Neural cell (in vitro differentiated cells): ENCODE results near the gene GRID1. TPM values are rescaled to one million over a fixed set of nuclear protein-coding genes. Genes with fewer than 3 reads are reported as not detected.

ENCODE experiments used
- H2AFZ ChIP-seq: fragments of 200-600, 300-800 bp; sonication (generic), shearing (Covaris generic); 2 replicates; pipeline ENCODE4 v1.6.0; 2014; ENCODE audit warnings: low read depth, mild to moderate bottlenecking, antibody characterized with exemption, low read length, moderate library complexity
- H3F3A ChIP-seq: fragments of 200-600 bp; shearing (Covaris generic); 2 replicates; pipeline ENCODE4 v1.6.1; 2016; ENCODE audit warnings: mild to moderate bottlenecking, moderate library complexity, mixed read lengths, antibody characterized with exemption, low read length; ENCODE audit not compliant: insufficient read depth, poor library complexity, severe bottlenecking
- H3K27ac ChIP-seq: fragments of 200-600, 300-800 bp; sonication (generic), shearing (Covaris generic); 2 replicates; pipeline ENCODE4 v1.5.1; 2014; ENCODE audit warnings: mild to moderate bottlenecking, low read length, moderate library complexity
- H3K27me3 ChIP-seq: fragments of 300-800, 200-600 bp; sonication (generic), shearing (Covaris generic); 2 replicates; pipeline ENCODE4 v1.6.0; 2014; ENCODE audit warnings: mild to moderate bottlenecking, low read depth, low read length, moderate library complexity; ENCODE audit not compliant: insufficient read depth
- H3K36me3 ChIP-seq: fragments of 300-800, 200-600 bp; sonication (generic), shearing (Covaris generic); 2 replicates; pipeline ENCODE4 v1.5.1; 2014; ENCODE audit warnings: mild to moderate bottlenecking, antibody characterized with exemption, low read length, moderate library complexity; ENCODE audit not compliant: insufficient read depth
- H3K4me2 ChIP-seq: fragments of 300-800, 200-600 bp; sonication (generic), shearing (Covaris generic); 2 replicates; pipeline ENCODE4 v1.6.0; 2014; ENCODE audit warnings: mild to moderate bottlenecking, low read length
- H3K4me3 ChIP-seq: fragments of 300-800, 200-600 bp; sonication (generic), shearing (Covaris generic); 2 replicates; pipeline ENCODE4 v1.5.1; 2014; ENCODE audit warnings: mild to moderate bottlenecking, low read length, moderate library complexity
- H3K79me2 ChIP-seq: fragments of 200-600 bp; shearing (Covaris generic); replicated peaks from 2 replicates; pipeline ENCODE4 v1.6.0; 2014; ENCODE audit warnings: mild to moderate bottlenecking, low read length, moderate library complexity; ENCODE audit not compliant: insufficient read depth
- H3K9ac ChIP-seq: fragments of 300-800, 200-600 bp; sonication (generic), shearing (Covaris generic); 2 replicates; pipeline ENCODE4 v1.6.1; 2016; ENCODE audit warnings: mild to moderate bottlenecking, low read length, mixed read lengths
- H3K9me2 ChIP-seq: fragments of 200-600 bp; shearing (Covaris generic); 2 replicates; pipeline ENCODE4 v1.6.1; 2016; ENCODE audit warnings: mild to moderate bottlenecking, low read length, mixed read lengths; ENCODE audit not compliant: insufficient read depth
- H3K9me3 ChIP-seq: fragments of 200-600, 300-800 bp; sonication (generic), shearing (Covaris generic); 2 replicates; pipeline ENCODE4 v1.6.1; 2016; ENCODE audit warnings: mild to moderate bottlenecking, mixed run types, low read length, moderate library complexity, mixed read lengths
- H4K20me1 ChIP-seq: fragments of 200-600 bp; shearing (Covaris generic); 2 replicates; pipeline ENCODE4 v1.6.1; 2016; ENCODE audit warnings: mild to moderate bottlenecking, mixed run types; ENCODE audit not compliant: insufficient read depth
- EP300 ChIP-seq: fragments of 450-650 bp; conservative IDR thresholded peaks from 2 replicates; pipeline ENCODE4 v1.6.1; 2014; ENCODE audit warnings: antibody characterized with exemption, mild to moderate bottlenecking, moderate library complexity; ENCODE audit not compliant: poor library complexity, severe bottlenecking
- EZH2 ChIP-seq: fragments of 200-600, 300-800 bp; shearing (Covaris generic), sonication (generic); IDR thresholded peaks from 2 replicates; pipeline ENCODE4 v1.6.1; 2014; ENCODE audit warnings: antibody characterized with exemption, low read length, borderline replicate concordance, mild to moderate bottlenecking; ENCODE audit not compliant: insufficient read depth, poor library complexity, severe bottlenecking
- MXI1 ChIP-seq: fragments of 450-650 bp; conservative IDR thresholded peaks from 2 replicates; pipeline ENCODE4 v1.6.1; 2014; ENCODE audit warnings: antibody characterized with exemption, mild to moderate bottlenecking; ENCODE audit not compliant: poor library complexity, severe bottlenecking
- POLR2AphosphoS5 ChIP-seq: IDR thresholded peaks from 2 replicates; pipeline ENCODE4 v1.6.1; 2012
- RAD21 ChIP-seq: fragments of 450-650 bp; conservative IDR thresholded peaks from 2 replicates; pipeline ENCODE4 v1.6.1; 2014; ENCODE audit warnings: antibody characterized with exemption, mild to moderate bottlenecking, moderate library complexity
- SMC3 ChIP-seq: fragments of 450-650 bp; conservative IDR thresholded peaks from 2 replicates; pipeline ENCODE4 v1.6.1; 2014; ENCODE audit warnings: antibody characterized with exemption, mild to moderate bottlenecking, moderate library complexity; ENCODE audit not compliant: poor library complexity
- TAF1 ChIP-seq: IDR thresholded peaks from 2 replicates; pipeline ENCODE4 v1.6.1; 2012; ENCODE audit warnings: low read depth
- polyA plus RNA-seq: library from polyadenylated mRNA; depleted of rRNA; stranded (reverse); fragments of >200 nt; gene quantifications from 2 replicates; pipeline ENCODE4 v1.2.3, GENCODE V29; 2014
- TF ChIP-seq, protein P1 (sequence below): fragments of 450-650 bp; IDR thresholded peaks from 2 replicates; pipeline ENCODE4 v1.5.1; 2014; ENCODE audit warnings: antibody characterized with exemption, mild to moderate bottlenecking, moderate library complexity; ENCODE audit not compliant: poor library complexity, severe bottlenecking
- TF ChIP-seq, protein P2 (sequence below): IDR thresholded peaks from 2 replicates; pipeline ENCODE4 v1.6.1; 2012; ENCODE audit warnings: borderline replicate concordance

The GRID1 gene
- polyA plus RNA-seq, 1 donor from 2014 or later: 7.3 TPM

DNA sequence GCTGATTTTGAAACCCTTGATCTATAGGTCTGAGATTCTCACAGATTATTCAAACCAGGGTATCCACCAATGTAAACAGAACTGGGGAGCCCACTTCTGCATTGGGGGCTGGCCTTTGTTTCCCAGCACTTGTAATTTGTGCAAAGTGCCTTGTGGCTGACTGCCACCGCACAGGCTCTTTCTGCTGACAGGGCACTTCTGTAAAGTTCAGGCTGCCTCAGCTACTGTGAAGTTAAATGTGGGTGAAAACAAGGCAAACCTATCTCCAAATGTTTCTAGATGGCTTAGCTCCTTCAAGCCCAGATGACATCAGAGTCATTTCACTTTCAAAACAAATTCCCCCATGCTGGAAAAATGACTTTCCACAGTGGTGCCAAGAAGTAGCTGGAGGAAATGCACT, 54.7 kb downstream of the GRID1 start:
- no peak overlapping the region for H3K27ac ChIP-seq
- no peaks in the 10 kb centered on the region for H3K79me2 ChIP-seq
- no peak overlapping the region for H3K4me2 ChIP-seq
- no peaks in the 10 kb centered on the region for H3F3A ChIP-seq
- TF ChIP-seq RAD21 (no peak), MXI1 (no peak), EZH2 (no peak), POLR2AphosphoS5 (no peak), SMC3 (no peak), TAF1 (no peak), EP300 (no peak)
- TF ChIP-seq, protein P1, sequence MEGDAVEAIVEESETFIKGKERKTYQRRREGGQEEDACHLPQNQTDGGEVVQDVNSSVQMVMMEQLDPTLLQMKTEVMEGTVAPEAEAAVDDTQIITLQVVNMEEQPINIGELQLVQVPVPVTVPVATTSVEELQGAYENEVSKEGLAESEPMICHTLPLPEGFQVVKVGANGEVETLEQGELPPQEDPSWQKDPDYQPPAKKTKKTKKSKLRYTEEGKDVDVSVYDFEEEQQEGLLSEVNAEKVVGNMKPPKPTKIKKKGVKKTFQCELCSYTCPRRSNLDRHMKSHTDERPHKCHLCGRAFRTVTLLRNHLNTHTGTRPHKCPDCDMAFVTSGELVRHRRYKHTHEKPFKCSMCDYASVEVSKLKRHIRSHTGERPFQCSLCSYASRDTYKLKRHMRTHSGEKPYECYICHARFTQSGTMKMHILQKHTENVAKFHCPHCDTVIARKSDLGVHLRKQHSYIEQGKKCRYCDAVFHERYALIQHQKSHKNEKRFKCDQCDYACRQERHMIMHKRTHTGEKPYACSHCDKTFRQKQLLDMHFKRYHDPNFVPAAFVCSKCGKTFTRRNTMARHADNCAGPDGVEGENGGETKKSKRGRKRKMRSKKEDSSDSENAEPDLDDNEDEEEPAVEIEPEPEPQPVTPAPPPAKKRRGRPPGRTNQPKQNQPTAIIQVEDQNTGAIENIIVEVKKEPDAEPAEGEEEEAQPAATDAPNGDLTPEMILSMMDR: no peak
- TF ChIP-seq, protein P2, sequence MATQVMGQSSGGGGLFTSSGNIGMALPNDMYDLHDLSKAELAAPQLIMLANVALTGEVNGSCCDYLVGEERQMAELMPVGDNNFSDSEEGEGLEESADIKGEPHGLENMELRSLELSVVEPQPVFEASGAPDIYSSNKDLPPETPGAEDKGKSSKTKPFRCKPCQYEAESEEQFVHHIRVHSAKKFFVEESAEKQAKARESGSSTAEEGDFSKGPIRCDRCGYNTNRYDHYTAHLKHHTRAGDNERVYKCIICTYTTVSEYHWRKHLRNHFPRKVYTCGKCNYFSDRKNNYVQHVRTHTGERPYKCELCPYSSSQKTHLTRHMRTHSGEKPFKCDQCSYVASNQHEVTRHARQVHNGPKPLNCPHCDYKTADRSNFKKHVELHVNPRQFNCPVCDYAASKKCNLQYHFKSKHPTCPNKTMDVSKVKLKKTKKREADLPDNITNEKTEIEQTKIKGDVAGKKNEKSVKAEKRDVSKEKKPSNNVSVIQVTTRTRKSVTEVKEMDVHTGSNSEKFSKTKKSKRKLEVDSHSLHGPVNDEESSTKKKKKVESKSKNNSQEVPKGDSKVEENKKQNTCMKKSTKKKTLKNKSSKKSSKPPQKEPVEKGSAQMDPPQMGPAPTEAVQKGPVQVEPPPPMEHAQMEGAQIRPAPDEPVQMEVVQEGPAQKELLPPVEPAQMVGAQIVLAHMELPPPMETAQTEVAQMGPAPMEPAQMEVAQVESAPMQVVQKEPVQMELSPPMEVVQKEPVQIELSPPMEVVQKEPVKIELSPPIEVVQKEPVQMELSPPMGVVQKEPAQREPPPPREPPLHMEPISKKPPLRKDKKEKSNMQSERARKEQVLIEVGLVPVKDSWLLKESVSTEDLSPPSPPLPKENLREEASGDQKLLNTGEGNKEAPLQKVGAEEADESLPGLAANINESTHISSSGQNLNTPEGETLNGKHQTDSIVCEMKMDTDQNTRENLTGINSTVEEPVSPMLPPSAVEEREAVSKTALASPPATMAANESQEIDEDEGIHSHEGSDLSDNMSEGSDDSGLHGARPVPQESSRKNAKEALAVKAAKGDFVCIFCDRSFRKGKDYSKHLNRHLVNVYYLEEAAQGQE: no peak
- H4K20me1 ChIP-seq: no peaks in the 10 kb centered on the region
- no peak overlapping the region for H3K4me3 ChIP-seq
- no peaks in the 10 kb centered on the region for H3K27me3 ChIP-seq
- no peak overlapping the region for H3K9ac ChIP-seq
- H3K36me3 ChIP-seq: no peaks in the 10 kb centered on the region
- H2AFZ ChIP-seq: no peak overlapping the region
- no peaks in the 10 kb centered on the region for H3K9me3 ChIP-seq
- H3K9me2 ChIP-seq: no peaks in the 10 kb centered on the region

DNA sequence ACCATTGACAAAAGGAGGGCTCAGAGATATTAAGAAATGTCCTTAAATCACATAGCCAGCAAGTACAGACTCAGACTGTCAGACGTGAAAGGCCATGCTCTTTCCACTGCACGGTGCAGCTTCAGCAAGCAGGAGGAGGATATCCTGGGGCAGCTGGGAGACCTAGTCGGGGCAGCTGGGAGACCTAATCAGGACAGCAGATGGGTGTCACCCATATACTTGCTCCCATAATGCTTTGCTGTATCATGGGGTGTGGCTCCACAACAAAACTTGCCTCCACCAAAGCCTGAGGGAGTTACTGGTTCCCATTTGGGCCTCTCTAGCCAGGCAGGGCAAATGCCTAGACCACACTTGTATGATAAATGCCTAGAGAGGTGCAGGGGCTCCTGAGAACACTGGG, 55.4 kb downstream of the GRID1 start:
- Histone ChIP-seq H2AFZ (no peak overlapping the region), H3K27me3 (no peaks in the 10 kb centered on the region), H3K4me3 (no peak overlapping the region), H3K79me2 (no peaks in the 10 kb centered on the region), H4K20me1 (no peaks in the 10 kb centered on the region), H3K9ac (no peak overlapping the region), H3K9me2 (no peaks in the 10 kb centered on the region), H3F3A (no peaks in the 10 kb centered on the region), H3K9me3 (no peaks in the 10 kb centered on the region), H3K36me3 (no peaks in the 10 kb centered on the region), H3K27ac (no peak overlapping the region), H3K4me2 (no peak overlapping the region)
- no peak for TF ChIP-seq RAD21
- TF ChIP-seq MXI1: no peak
- TF ChIP-seq POLR2AphosphoS5: no peak
- no peak for TF ChIP-seq SMC3
- no peak for TF ChIP-seq TAF1
- TF ChIP-seq, protein P2: no peak
- no peak for TF ChIP-seq EP300
- TF ChIP-seq, protein P1: no peak
- no peak for TF ChIP-seq EZH2
